ENCODE measurements around the gene LMX1B.

Gene LMX1B

DNA sequence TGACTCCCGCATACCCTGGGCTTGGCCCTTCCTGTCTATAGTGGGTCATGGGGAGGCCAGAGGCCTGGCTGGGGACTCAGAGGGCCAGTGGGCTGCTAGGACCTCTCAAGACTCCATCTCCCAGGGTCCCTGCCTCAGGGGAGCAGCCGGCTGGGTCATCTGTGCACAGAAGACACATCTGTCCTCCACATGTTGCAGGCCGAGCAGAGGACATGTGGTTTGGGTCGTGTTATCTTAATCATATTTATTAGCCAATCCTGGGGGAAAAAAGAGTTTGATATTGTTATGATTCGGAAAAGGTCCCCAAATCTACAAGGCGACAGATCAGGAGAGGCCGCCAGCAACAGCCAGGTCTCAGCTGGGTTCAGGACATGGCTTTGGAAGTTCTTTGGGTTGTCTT lies 14.4 kb downstream of the LMX1B start:
- H4K8ac ChIP-seq (ENCODE audit: low read depth, low read length) = no peak overlapping the region

DNA sequence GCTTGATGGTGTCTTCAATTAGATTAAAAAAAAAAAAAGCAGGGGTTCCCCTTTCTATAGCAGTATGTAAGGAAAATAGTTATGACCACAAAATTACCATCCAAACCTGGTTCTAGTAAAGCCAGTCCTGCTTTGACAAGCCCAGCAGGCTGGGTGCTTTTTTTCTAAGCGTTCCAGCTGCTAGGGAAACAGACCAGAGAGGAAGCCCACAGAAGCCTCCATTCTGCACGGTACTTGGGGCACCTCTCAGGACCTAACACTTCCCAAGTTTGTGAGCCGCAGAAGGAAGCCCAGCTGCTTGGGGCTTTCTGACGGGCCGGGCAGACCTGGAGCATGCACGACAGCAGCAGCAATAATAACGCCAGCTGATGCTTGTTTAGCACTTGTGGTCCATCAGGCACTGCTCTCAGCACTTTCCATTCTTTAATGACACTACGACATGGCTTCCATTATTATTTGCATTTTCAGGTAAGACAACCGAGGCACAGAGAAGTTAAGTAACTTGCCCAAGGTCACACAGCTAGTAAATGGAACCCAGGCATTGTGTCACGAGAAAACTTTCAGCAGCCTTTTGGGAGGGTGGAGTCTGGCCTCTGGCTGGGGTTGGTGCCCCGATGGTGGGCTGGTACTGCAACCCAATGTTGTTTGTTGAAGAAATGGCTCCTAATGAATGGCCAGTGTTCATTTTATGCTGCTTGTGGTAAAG lies 15.4 kb downstream of the LMX1B start:
- DNase-seq = no peak
- H2BK120ac ChIP-seq (ENCODE audit: insufficient read depth, low read length, poor library complexity) = no peak overlapping the region
- H3K36me3 ChIP-seq (ENCODE audit: control insufficient read depth in 1 of 2, insufficient read depth in 2 of 2, low read length in 2 of 2) = no peaks in the 10 kb centered on the region
- no peak overlapping the region for H2AFZ ChIP-seq (ENCODE audit: insufficient read depth, low read length, poor library complexity)
- no peak overlapping the region for H3K4me3 ChIP-seq (ENCODE audit: low read depth, low read length)
- no peaks in the 10 kb centered on the region for H3K79me2 ChIP-seq (ENCODE audit: control insufficient read depth, insufficient read depth, low read length, poor library complexity)
- no peaks in the 10 kb centered on the region for H3K79me1 ChIP-seq (ENCODE audit: low read length)
- no peak overlapping the region for H3K18ac ChIP-seq (ENCODE audit: low read length)
- no peak overlapping the region for H2AK5ac ChIP-seq (ENCODE audit: low read length)
- no peak overlapping the region for H3K27ac ChIP-seq (ENCODE audit: low read depth, low read length)
- peaks cover 3 to 4% of the 10 kb centered on the region in 2 experiments for H3K4me1 ChIP-seq (ENCODE audit: control insufficient read depth in 1 of 2, insufficient read depth in 2 of 2, low read length in 2 of 2)
- H2BK5ac ChIP-seq (ENCODE audit: low read depth, low read length, poor library complexity) = no peak overlapping the region
- peaks cover 3% of the 10 kb centered on the region for H3K9me3 ChIP-seq (ENCODE audit: insufficient read depth, low read depth, low read length)
- H4K8ac ChIP-seq (ENCODE audit: low read depth, low read length) = no peak overlapping the region
- H3K9ac ChIP-seq (ENCODE audit: low read length) = no peak overlapping the region
- WGBS (ENCODE audit: extremely low coverage, insufficient coverage, insufficient read length) = no CpG with 5 or more reads among the region's 11 CpGs
- no peak overlapping the region for H3K4ac ChIP-seq (ENCODE audit: low read depth, low read length)
- H4K12ac ChIP-seq (ENCODE audit: low read depth, low read length) = no peak overlapping the region
- H3K23ac ChIP-seq (ENCODE audit: low read length) = no peak overlapping the region
- no peak overlapping the region for H2BK12ac ChIP-seq (ENCODE audit: low read length)
- H3K14ac ChIP-seq (ENCODE audit: low read length) = no peak overlapping the region
- no peak overlapping the region for H3K4me2 ChIP-seq (ENCODE audit: low read length)
- H3K27me3 ChIP-seq (ENCODE audit: insufficient read depth, low read length) = peaks cover 59% of the 10 kb centered on the region
- H4K91ac ChIP-seq (ENCODE audit: low read depth, low read length) = no peak overlapping the region

More for the DNA sequence above, 14.4 kb downstream of the LMX1B start:
- Histone ChIP-seq H3K4me3 (ENCODE audit: low read depth, low read length) (no peak overlapping the region), H3K36me3 (ENCODE audit: control insufficient read depth in 1 of 2, insufficient read depth in 2 of 2, low read length in 2 of 2) (no peaks in the 10 kb centered on the region), H3K9me3 (ENCODE audit: insufficient read depth, low read depth, low read length) (peaks cover 3% of the 10 kb centered on the region), H2BK12ac (ENCODE audit: low read length) (no peak overlapping the region), H3K18ac (ENCODE audit: low read length) (no peak overlapping the region), H3K27me3 (ENCODE audit: insufficient read depth, low read length) (peaks cover 69% of the 10 kb centered on the region), H4K12ac (ENCODE audit: low read depth, low read length) (no peak overlapping the region), H3K79me1 (ENCODE audit: low read length) (no peaks in the 10 kb centered on the region), H2AK5ac (ENCODE audit: low read length) (no peak overlapping the region), H3K4me2 (ENCODE audit: low read length) (no peak overlapping the region), H3K4ac (ENCODE audit: low read depth, low read length) (no peak overlapping the region), H3K27ac (ENCODE audit: low read depth, low read length) (no peak overlapping the region), H3K4me1 (ENCODE audit: control insufficient read depth in 1 of 2, insufficient read depth in 2 of 2, low read length in 2 of 2) (peaks cover 3 to 4% of the 10 kb centered on the region in 2 experiments), H2AFZ (ENCODE audit: insufficient read depth, low read length, poor library complexity) (no peak overlapping the region), H2BK5ac (ENCODE audit: low read depth, low read length, poor library complexity) (no peak overlapping the region), H3K14ac (ENCODE audit: low read length) (no peak overlapping the region), H3K9ac (ENCODE audit: low read length) (no peak overlapping the region), H4K91ac (ENCODE audit: low read depth, low read length) (no peak overlapping the region), H3K23ac (ENCODE audit: low read length) (no peak overlapping the region), H3K79me2 (ENCODE audit: control insufficient read depth, insufficient read depth, low read length, poor library complexity) (no peaks in the 10 kb centered on the region), H2BK120ac (ENCODE audit: insufficient read depth, low read length, poor library complexity) (no peak overlapping the region)
- DNase-seq = no peak
- no CpG with 5 or more reads among the region's 7 CpGs for WGBS (ENCODE audit: extremely low coverage, insufficient coverage, insufficient read length)

DNA sequence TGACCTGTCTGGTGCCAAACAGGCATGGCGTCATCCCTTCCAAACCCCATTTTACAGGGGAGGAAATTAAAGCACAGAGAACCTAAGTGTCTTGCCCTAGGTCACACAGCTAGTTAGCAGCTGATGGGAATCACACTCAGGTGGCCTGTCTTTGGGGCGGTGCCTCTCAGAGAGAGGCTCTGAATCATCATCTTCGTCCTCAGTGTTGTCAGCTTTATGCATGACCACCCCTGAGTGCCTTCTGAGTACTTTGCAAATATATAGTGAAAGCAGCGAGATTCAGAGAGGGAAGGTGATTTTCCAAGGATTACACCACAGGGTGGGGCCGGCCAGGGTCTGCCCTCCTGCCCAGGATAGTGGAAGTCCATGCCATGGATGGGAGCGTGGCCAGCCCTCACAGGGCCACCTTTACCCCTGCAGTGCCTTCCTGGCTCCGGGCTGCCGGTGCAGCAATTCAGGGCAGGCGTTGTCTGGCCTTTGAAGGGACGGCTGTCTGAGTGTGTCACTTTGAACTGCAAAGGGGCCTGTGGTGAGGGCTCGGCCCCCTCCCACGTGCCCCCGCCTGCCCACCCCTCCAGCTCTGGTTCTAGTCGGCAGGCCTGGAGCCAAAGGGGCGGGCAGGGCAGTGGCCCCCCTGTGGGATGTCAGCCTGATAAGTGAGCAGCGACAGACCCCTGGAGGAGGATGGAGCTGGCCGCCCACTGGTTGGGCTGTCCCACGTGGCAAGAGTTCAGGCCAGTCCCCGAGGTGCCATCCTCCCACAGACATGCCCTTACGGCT lies 16.9 kb downstream of the LMX1B start:
- H3K79me2 ChIP-seq (ENCODE audit: control insufficient read depth, insufficient read depth, low read length, poor library complexity) = no peaks in the 10 kb centered on the region
- H4K8ac ChIP-seq (ENCODE audit: low read depth, low read length) = no peak overlapping the region
- H3K14ac ChIP-seq (ENCODE audit: low read length) = no peak overlapping the region
- WGBS (ENCODE audit: extremely low coverage, insufficient coverage, insufficient read length) = no CpG with 5 or more reads among the region's 20 CpGs
- no peak overlapping the region for H3K4me2 ChIP-seq (ENCODE audit: low read length)
- no peak overlapping the region for H3K27ac ChIP-seq (ENCODE audit: low read depth, low read length)
- H3K79me1 ChIP-seq (ENCODE audit: low read length) = no peaks in the 10 kb centered on the region
- H3K9me3 ChIP-seq (ENCODE audit: insufficient read depth, low read depth, low read length) = peaks cover 1% of the 10 kb centered on the region
- H2AFZ ChIP-seq (ENCODE audit: insufficient read depth, low read length, poor library complexity) = no peak overlapping the region
- no peak overlapping the region for H2AK5ac ChIP-seq (ENCODE audit: low read length)
- no peak overlapping the region for H2BK5ac ChIP-seq (ENCODE audit: low read depth, low read length, poor library complexity)
- H3K4ac ChIP-seq (ENCODE audit: low read depth, low read length) = no peak overlapping the region
- H2BK12ac ChIP-seq (ENCODE audit: low read length) = no peak overlapping the region
- peaks cover 2 to 3% of the 10 kb centered on the region in 2 experiments for H3K4me1 ChIP-seq (ENCODE audit: control insufficient read depth in 1 of 2, insufficient read depth in 2 of 2, low read length in 2 of 2)
- H3K23ac ChIP-seq (ENCODE audit: low read length) = no peak overlapping the region
- no peaks in the 10 kb centered on the region for H3K36me3 ChIP-seq (ENCODE audit: control insufficient read depth in 1 of 2, insufficient read depth in 2 of 2, low read length in 2 of 2)
- no peak overlapping the region for H3K9ac ChIP-seq (ENCODE audit: low read length)
- no peak overlapping the region for H2BK120ac ChIP-seq (ENCODE audit: insufficient read depth, low read length, poor library complexity)
- no peak for DNase-seq
- H4K91ac ChIP-seq (ENCODE audit: low read depth, low read length) = no peak overlapping the region
- no peak overlapping the region for H4K12ac ChIP-seq (ENCODE audit: low read depth, low read length)
- H3K4me3 ChIP-seq (ENCODE audit: low read depth, low read length) = no peak overlapping the region
- H3K18ac ChIP-seq (ENCODE audit: low read length) = no peak overlapping the region
- peaks cover 44% of the 10 kb centered on the region for H3K27me3 ChIP-seq (ENCODE audit: insufficient read depth, low read length)

DNA sequence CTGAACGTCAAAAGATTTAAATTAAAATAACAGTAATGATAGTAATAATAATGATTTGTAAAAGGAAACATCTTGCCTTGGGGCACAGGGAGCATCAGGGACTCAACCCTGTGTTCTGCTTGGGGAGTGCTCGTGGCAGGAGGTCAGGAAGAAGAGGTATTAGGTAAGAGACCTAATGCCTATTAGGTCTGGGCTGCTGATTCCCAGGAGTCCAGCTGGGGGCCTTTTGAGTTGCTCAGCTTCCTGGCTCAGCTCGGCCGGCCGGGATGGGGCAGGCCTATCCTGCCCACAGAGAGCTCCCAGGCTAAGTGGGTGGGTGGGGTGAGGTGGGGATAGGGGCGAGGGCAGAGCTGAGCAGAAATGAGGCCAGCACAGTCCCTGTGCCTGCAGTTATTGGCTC lies 17.5 kb downstream of the LMX1B start:
- Histone ChIP-seq H2AFZ (ENCODE audit: insufficient read depth, low read length, poor library complexity) (no peak overlapping the region), H3K23ac (ENCODE audit: low read length) (no peak overlapping the region), H3K4ac (ENCODE audit: low read depth, low read length) (no peak overlapping the region), H4K12ac (ENCODE audit: low read depth, low read length) (no peak overlapping the region), H3K4me1 (ENCODE audit: control insufficient read depth in 1 of 2, insufficient read depth in 2 of 2, low read length in 2 of 2) (no peaks in the 10 kb centered on the region), H3K36me3 (ENCODE audit: control insufficient read depth in 1 of 2, insufficient read depth in 2 of 2, low read length in 2 of 2) (no peaks in the 10 kb centered on the region), H3K4me2 (ENCODE audit: low read length) (no peak overlapping the region), H2AK5ac (ENCODE audit: low read length) (no peak overlapping the region), H4K91ac (ENCODE audit: low read depth, low read length) (no peak overlapping the region), H3K4me3 (ENCODE audit: low read depth, low read length) (no peak overlapping the region), H3K27ac (ENCODE audit: low read depth, low read length) (no peak overlapping the region), H2BK120ac (ENCODE audit: insufficient read depth, low read length, poor library complexity) (no peak overlapping the region), H3K27me3 (ENCODE audit: insufficient read depth, low read length) (peaks cover 38% of the 10 kb centered on the region), H3K18ac (ENCODE audit: low read length) (no peak overlapping the region), H3K14ac (ENCODE audit: low read length) (no peak overlapping the region), H3K9ac (ENCODE audit: low read length) (no peak overlapping the region), H2BK5ac (ENCODE audit: low read depth, low read length, poor library complexity) (no peak overlapping the region), H3K79me1 (ENCODE audit: low read length) (no peaks in the 10 kb centered on the region), H3K79me2 (ENCODE audit: control insufficient read depth, insufficient read depth, low read length, poor library complexity) (no peaks in the 10 kb centered on the region), H4K8ac (ENCODE audit: low read depth, low read length) (no peak overlapping the region), H3K9me3 (ENCODE audit: insufficient read depth, low read depth, low read length) (peaks cover 1% of the 10 kb centered on the region), H2BK12ac (ENCODE audit: low read length) (no peak overlapping the region)
- no peak for DNase-seq
- WGBS (ENCODE audit: extremely low coverage, insufficient coverage, insufficient read length) = no CpG with 5 or more reads among the region's 6 CpGs

Measured in trophoblast cell (in vitro differentiated cells and primary cell).